ENCODE results near the gene TEX22. TPM values are rescaled to one million over a fixed set of nuclear protein-coding genes. Genes with fewer than 3 reads are reported as not detected.

Gene TEX22
- total and polyA plus RNA-seq, 4 donors: 0.02 to 0.14 (median 0.08) TPM; not detected in 1

- DNase-seq (ENCODE audit: low spot score): no peak
- Histone ChIP-seq H3K27me3 (ENCODE audit: control insufficient read depth in 4 of 4, insufficient read depth in 4 of 4, low read length in 3 of 4) (no peaks in the 10 kb centered on the region), H3K27ac (ENCODE audit: low read depth in 1 of 2, low read length in 2 of 2) (no peak overlapping the region), H3K9ac (ENCODE audit: low read depth in 1 of 2, low read length in 2 of 2) (no peak overlapping the region), H3K36me3 (ENCODE audit: control insufficient read depth in 4 of 4, insufficient read depth in 3 of 4, low read depth in 1 of 4, low read length in 3 of 4) (peaks cover 0 to 18% (median 3%) of the 10 kb centered on the region in 4 donors), H3K9me3 (ENCODE audit: control insufficient read depth in 4 of 4, low read length in 3 of 4) (no peaks in the 10 kb centered on the region), H3K4me3 (ENCODE audit: low read depth in 1 of 3, low read length in 3 of 3) (no peak overlapping the region), H3K4me1 (ENCODE audit: control insufficient read depth in 4 of 4, insufficient read depth in 4 of 4, low read length in 3 of 4) (no peaks in the 10 kb centered on the region)
- 92% methylated on average over 10 of the region's 10 CpGs for WGBS
- TF ChIP-seq CTCF (IDR thresholded peaks at IDR 0.05; ENCODE audit: low read depth, low read length, missing input control) (no peak), TAF1 (conservative IDR thresholded peaks at IDR 0.05) (no peak), REST (IDR thresholded peaks at IDR 0.05) (no peak), ATF3 (IDR thresholded peaks at IDR 0.05) (no peak), MAX (IDR thresholded peaks at IDR 0.05) (no peak), RAD21 (IDR thresholded peaks at IDR 0.05) (no peak), HNF4G (IDR thresholded peaks at IDR 0.05) (no peak), FOXA2 (IDR thresholded peaks at IDR 0.05) (no peak), ZBTB33 (IDR thresholded peaks at IDR 0.05) (no peak), YY1 (IDR thresholded peaks at IDR 0.05) (no peak), GABPA (IDR thresholded peaks at IDR 0.05 in 1 of 2, conservative IDR thresholded peaks at IDR 0.05 in 1 of 2) (no peak), SP1 (IDR thresholded peaks at IDR 0.05) (no peak), JUND (IDR thresholded peaks at IDR 0.05) (no peak), HNF4A (conservative IDR thresholded peaks at IDR 0.05) (no peak), EGR1 (IDR thresholded peaks at IDR 0.05; ENCODE audit: low read depth in 2 of 2) (no peak), RXRA (IDR thresholded peaks at IDR 0.05) (no peak), FOXA1 (IDR thresholded peaks at IDR 0.05) (no peak)
Observed at GRCh38 chr14:105387530-105387922, 10.8 kb upstream of the TEX22 start.

Measured in liver (tissue), 9 donors.